Neural cell (in vitro differentiated cells): ENCODE results near the gene SRP54.
A peak's percentile ranks its signal among the peaks of the same experiment; 100 is the strongest.

ENCODE experiments used
- EP300 ChIP-seq: fragments of 450-650 bp; conservative IDR thresholded peaks from 2 replicates; pipeline ENCODE4 v1.6.1; 2014; ENCODE audit warnings: antibody characterized with exemption, mild to moderate bottlenecking, moderate library complexity; ENCODE audit not compliant: poor library complexity, severe bottlenecking
- EZH2 ChIP-seq: fragments of 200-600, 300-800 bp; shearing (Covaris generic), sonication (generic); IDR thresholded peaks from 2 replicates; pipeline ENCODE4 v1.6.1; 2014; ENCODE audit warnings: antibody characterized with exemption, low read length, borderline replicate concordance, mild to moderate bottlenecking; ENCODE audit not compliant: insufficient read depth, poor library complexity, severe bottlenecking
- POLR2AphosphoS5 ChIP-seq: IDR thresholded peaks from 2 replicates; pipeline ENCODE4 v1.6.1; 2012
- RAD21 ChIP-seq: fragments of 450-650 bp; conservative IDR thresholded peaks from 2 replicates; pipeline ENCODE4 v1.6.1; 2014; ENCODE audit warnings: antibody characterized with exemption, mild to moderate bottlenecking, moderate library complexity
- REST ChIP-seq: IDR thresholded peaks from 2 replicates; pipeline ENCODE4 v1.6.1; 2012; ENCODE audit warnings: borderline replicate concordance
- SMC3 ChIP-seq: fragments of 450-650 bp; conservative IDR thresholded peaks from 2 replicates; pipeline ENCODE4 v1.6.1; 2014; ENCODE audit warnings: antibody characterized with exemption, mild to moderate bottlenecking, moderate library complexity; ENCODE audit not compliant: poor library complexity
- TAF1 ChIP-seq: IDR thresholded peaks from 2 replicates; pipeline ENCODE4 v1.6.1; 2012; ENCODE audit warnings: low read depth
- TF ChIP-seq, protein P1 (sequence below): fragments of 450-650 bp; IDR thresholded peaks from 2 replicates; pipeline ENCODE4 v1.5.1; 2014; ENCODE audit warnings: antibody characterized with exemption, mild to moderate bottlenecking, moderate library complexity; ENCODE audit not compliant: poor library complexity, severe bottlenecking

GRCh38 chr14:34982421-34983147 is at the start of gene SRP54:
- TF ChIP-seq, protein P1, sequence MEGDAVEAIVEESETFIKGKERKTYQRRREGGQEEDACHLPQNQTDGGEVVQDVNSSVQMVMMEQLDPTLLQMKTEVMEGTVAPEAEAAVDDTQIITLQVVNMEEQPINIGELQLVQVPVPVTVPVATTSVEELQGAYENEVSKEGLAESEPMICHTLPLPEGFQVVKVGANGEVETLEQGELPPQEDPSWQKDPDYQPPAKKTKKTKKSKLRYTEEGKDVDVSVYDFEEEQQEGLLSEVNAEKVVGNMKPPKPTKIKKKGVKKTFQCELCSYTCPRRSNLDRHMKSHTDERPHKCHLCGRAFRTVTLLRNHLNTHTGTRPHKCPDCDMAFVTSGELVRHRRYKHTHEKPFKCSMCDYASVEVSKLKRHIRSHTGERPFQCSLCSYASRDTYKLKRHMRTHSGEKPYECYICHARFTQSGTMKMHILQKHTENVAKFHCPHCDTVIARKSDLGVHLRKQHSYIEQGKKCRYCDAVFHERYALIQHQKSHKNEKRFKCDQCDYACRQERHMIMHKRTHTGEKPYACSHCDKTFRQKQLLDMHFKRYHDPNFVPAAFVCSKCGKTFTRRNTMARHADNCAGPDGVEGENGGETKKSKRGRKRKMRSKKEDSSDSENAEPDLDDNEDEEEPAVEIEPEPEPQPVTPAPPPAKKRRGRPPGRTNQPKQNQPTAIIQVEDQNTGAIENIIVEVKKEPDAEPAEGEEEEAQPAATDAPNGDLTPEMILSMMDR, result no peak
- TF ChIP-seq EZH2 (no peak), POLR2AphosphoS5 (peak; percentile 84), RAD21 (peak; percentile 45), EP300 (peak; percentile 69), REST (peak; percentile 70), SMC3 (peak; percentile 0), TAF1 (peak; percentile 83)
